Caki2 (cell line): ENCODE results near the gene REV1. TPM values are rescaled to one million over a fixed set of nuclear protein-coding genes. Genes with fewer than 3 reads are reported as not detected.
"Not testable (repeated sequence)": the region's sequence is repeated elsewhere in the genome, so short reads cannot be mapped to it uniquely, and the experiment has no call there.

ENCODE experiments used
- DNase-seq: peaks from one replicate; pipeline ENCODE4 v3.0.0-alpha.2; 2015; ENCODE audit warnings: low read depth
- in situ Hi-C: cut with HindIII; loops from 2 replicates; pipeline ENCODE4 v1.10.0; 2016; ENCODE audit warnings: low sequenced_read_pairs, low pct_unique_long_range_greater_than_20kb, mixed read lengths
- total RNA-seq: library from RNA; depleted of rRNA; stranded (reverse); fragments of >200 nt; shearing (Covaris generic); gene quantifications from 2 replicates; pipeline ENCODE4 v1.2.3, GENCODE V29; 2014; ENCODE audit warnings: low replicate concordance; rRNA removed

The REV1 gene
- 16.2 and 33.9 TPM in 2 replicates for total RNA-seq

DNA sequence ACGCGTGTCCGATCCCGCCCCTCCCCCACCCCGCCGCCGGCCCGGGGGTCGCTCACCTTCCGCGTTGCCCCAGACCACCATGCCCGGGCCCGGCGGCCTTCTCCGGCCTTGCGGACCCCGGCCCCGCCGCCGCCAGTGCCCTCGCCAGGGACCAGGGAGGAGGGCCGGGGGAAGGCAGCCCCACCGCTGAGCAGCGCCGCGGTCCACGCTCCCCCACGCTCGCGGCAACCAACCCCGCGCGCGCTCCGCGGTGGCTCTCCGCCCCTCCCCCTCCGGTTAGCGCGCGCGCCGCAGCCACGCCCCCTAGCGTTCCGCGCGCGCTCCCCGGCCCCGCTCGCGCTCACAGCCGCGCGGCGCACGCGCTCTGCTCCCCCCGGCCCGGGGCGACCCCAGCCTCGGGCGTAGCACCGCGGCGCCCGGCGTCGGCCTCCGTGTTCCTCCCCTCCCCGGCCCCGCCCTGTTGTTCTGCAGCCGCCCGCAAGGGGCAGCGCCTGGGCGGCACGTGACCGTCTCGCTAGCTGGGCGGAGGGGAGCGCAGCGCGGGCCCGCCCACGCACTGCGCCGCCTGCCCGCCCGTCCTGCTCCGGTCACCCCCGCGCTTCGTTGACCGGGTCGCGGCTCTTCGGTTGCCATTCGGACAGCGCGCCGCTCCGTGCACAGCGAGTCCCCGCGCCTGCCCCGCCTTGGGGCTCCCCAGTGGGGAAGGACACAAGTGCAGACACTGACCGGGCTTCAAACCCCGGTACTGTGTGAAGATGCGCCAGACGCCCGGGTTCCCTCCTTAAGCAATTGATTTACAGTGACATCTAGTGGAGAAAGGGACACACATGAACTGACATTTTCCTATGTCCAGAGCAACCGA, at the start of gene REV1:
REV1 (minus strand) TSS at position 257 of the 862 bp plus-strand sequence. CDS start 25,042 bp downstream, outside the sequence.
- in situ Hi-C loops: no loop called here

GRCh38 chr2:99537910-99538485, 48.2 kb upstream of the REV1 start:
- in situ Hi-C loops: no loop called here
- DNase-seq: no peak

More for the DNA sequence above, at the start of gene REV1:
- peak; percentile 98 for DNase-seq

GRCh38 chr2:99524056-99524455, 34.2 kb upstream of the REV1 start:
- no peak for DNase-seq
- in situ Hi-C loops: no loop called here

DNA sequence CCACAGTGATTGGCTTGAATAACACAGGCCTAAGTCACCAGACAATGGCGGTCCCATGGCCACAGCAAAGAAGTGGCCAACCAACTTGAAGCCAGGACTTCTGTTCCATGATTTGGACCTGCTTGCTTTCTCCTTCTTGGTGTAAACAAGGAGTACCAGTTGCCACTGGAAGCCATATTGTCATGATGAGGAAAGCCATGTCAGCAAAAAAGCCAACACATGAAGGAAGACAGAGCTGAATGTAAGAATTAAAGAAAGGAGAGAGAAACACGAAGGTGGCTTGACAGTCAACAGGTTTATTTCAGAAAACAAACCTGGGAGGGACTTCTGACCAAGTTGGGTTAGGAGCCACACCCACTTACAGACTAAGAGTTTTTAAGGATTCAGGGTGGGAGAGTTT, 32.3 kb upstream of the REV1 start:
- no peak for DNase-seq
- in situ Hi-C loops: no loop called here

- in situ Hi-C loops: no loop called here
- no peak for DNase-seq
Observed at GRCh38 chr2:99520813-99521212, 31.0 kb upstream of the REV1 start.

GRCh38 chr2:99520195-99520594, 30.4 kb upstream of the REV1 start:
- in situ Hi-C loops: no loop called here
- no peak for DNase-seq

DNA sequence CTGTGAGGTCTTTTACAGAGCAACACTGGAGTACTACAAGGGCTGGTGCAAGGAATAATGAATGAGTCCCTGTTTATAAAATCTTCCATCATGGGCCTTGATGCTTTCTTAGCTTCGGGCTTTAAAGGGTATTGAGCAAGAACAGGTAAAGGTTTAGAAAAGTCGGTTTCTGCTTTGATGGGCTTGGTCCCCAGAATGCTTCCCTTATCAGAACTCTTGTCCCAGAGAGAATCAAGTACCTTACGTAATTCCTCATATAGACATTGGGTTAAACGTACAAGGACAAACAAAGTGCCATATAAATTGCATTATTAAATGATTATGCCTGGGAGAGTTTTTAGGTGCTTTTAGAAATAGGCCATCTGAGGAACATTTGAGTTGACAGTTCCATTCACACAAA, 24.5 kb upstream of the REV1 start:
- no peak for DNase-seq
- in situ Hi-C loops: no loop called here

- in situ Hi-C loops: no loop called here
Observed at GRCh38 chr2:99512181-99512591, 22.4 kb upstream of the REV1 start.

GRCh38 chr2:99509387-99509786, 19.6 kb upstream of the REV1 start:
- in situ Hi-C loops: no loop called here
- DNase-seq: no peak

More at GRCh38 chr2:99512181-99512591, 22.4 kb upstream of the REV1 start:
- no peak for DNase-seq

GRCh38 chr2:99507937-99508818, 18.4 kb upstream of the REV1 start:
- DNase-seq: no peak
- in situ Hi-C loops: no loop called here

- DNase-seq: no peak
- in situ Hi-C loops: no loop called here
Observed at GRCh38 chr2:99504844-99505584, 15.2 kb upstream of the REV1 start.

DNA sequence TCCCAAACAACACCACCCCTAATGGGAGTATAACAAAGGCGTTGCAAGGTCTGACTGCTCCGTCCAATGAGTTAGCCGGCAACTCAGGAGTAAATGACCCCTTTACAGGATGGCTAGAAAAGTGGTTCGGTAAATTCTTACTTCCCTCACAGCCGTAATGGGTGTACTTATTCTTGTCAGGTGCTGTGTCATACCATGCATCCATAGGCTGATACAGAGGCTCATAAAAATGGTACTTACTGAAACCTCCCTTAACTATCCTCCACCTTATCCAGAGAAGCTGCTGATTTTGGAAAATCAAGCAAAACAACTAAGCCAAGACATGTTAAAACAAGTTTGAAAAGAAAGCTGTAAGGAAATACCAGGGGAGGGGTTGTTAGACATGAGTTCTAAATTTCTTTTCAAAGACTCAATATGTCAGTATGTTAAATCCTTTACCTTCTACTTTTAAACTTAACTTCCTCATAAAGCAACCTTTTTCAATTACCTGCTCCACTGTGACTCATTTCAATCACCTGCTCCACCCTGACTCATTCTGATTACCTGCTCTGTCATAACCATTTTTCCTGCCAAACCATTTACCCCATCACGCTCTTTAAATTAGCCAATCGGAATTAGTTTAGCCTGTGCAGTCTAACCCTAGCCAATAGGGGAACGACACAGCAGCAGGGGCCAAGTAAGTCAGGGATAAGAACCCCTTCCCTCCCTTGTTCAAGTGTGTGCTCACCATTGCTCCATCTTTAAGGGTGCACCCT, 14.0 kb upstream of the REV1 start:
- DNase-seq, in situ Hi-C loops: not testable (repeated sequence)

DNA sequence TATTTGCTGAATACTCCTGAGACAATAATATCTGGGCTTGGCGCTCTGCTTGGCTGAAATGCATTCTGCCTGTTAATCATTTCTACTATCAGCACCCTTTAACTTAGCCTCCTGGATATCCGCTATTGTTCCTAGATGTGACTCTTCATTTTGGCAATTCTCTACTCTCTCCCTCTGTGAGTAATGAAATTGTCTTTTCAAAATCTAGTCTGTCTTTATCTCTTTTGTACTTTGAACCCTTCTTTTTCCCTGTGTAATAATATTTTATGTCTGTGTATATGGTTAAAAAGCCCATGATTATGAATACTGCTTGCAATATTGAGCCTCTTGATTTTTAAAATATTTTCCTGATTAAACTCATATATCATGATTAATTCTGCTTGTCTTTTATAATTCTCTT, 6.2 kb upstream of the REV1 start:
- DNase-seq: no peak
- in situ Hi-C loops: no loop called here

GRCh38 chr2:99495115-99495860, 5.5 kb upstream of the REV1 start:
- DNase-seq: no peak
- in situ Hi-C loops: no loop called here

DNA sequence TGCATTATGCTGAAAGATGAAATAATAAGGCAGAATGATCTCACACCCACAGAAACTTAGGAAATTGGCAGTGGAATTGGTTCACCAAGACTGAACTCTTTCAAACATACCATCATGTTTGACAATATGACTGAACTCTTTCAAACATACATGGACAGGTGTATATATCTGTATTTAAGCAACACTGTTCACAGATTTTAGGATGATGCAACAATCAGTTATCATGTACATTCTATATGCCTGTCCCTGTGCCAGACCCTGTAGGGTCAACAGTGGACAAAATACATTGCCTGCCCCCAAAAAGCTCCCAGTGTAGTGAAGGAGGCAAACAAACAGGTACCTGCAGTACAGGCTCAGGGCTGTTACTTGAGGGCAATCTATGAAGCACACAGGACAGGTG, 2.9 kb upstream of the REV1 start:
- in situ Hi-C loops: no loop called here
- DNase-seq: no peak

DNA sequence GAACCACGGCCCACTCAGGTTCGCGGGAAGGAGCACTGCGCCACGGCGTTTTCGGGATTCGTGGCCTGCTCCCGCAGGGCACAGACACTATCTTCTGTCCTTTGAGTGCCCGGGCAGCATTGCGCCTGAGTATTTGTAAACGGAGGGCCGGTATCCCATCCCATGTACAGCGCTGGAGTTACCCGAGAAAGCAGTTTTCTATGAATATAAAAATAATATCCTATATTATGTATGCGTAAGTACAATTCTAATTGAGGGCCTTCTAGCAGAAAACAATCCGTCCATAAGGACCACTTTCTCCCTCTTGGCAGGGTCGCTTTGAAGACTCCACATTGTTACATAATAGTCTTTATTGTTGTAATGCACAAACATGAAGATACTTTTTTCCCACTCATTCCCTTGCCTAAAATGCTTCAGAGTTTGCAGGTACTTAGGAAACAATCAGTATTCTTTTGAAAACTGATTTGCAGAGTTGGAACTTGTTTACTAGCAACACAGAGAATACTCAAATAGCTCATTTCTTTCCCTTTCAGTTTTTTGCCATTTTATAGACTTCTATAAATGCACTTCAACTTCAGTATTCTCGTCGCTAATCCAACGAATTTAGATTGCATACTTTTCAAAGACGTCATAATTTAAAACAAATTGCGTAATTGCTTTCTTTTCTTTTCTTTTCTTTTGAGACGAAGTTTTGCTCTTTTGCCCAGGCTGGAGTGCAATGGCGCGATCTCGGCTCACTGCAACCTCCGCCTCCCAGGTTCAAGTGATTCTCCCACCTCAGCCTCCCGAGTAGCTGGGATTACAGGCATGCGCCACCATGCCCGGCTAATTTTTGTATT, 1.0 kb upstream of the REV1 start:
- no peak for DNase-seq
- in situ Hi-C loops: no loop called here
